Epithelial cell of esophagus (primary cell): Measurements from ENCODE around the gene POU2F1.

Source experiments
- DNase-seq: peaks from one replicate; pipeline ENCODE4 v3.0.0; 2010; ENCODE audit warnings: low read depth
- H3K4me3 ChIP-seq: 2 replicates; pipeline ENCODE4 v1.5.1; 2011; ENCODE audit warnings: mild to moderate bottlenecking, low read length, control low read depth
- TF ChIP-seq, protein P1 (sequence below): IDR thresholded peaks from 2 replicates; pipeline ENCODE4 v1.5.1; 2011; ENCODE audit warnings: low read depth, mild to moderate bottlenecking, low read length, control low read depth, inconsistent platforms; ENCODE audit not compliant: insufficient read depth; ENCODE audit errors: missing control alignments

Gene POU2F1

DNA sequence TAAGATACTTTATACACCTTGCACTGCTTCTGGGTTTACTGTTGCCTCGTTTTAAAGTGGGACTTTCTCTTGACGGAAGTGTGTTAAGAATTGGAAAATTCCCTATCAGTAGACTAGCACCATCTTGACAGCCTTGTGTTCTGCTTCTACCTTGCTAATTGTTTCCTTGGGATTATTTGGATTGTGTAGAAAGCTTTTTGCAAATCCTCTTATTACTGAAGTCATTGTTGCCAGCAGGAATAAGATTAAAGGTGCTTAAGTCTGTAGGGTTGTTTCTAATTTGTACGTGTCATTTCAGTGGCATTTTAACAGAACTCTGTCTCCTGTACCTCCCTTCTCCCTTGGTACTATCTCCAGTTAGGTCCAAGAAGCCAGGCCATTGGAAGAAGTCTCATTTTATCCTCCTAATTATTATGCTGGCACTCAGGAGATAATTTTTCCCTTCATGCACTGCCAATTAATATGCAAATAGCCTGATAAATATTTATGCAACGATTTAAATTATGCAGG lies 107.7 kb downstream of the POU2F1 start:
- H3K4me3 ChIP-seq, result no peak overlapping the region
- TF ChIP-seq, protein P1, sequence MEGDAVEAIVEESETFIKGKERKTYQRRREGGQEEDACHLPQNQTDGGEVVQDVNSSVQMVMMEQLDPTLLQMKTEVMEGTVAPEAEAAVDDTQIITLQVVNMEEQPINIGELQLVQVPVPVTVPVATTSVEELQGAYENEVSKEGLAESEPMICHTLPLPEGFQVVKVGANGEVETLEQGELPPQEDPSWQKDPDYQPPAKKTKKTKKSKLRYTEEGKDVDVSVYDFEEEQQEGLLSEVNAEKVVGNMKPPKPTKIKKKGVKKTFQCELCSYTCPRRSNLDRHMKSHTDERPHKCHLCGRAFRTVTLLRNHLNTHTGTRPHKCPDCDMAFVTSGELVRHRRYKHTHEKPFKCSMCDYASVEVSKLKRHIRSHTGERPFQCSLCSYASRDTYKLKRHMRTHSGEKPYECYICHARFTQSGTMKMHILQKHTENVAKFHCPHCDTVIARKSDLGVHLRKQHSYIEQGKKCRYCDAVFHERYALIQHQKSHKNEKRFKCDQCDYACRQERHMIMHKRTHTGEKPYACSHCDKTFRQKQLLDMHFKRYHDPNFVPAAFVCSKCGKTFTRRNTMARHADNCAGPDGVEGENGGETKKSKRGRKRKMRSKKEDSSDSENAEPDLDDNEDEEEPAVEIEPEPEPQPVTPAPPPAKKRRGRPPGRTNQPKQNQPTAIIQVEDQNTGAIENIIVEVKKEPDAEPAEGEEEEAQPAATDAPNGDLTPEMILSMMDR, result no peak
- no peak for DNase-seq

DNA sequence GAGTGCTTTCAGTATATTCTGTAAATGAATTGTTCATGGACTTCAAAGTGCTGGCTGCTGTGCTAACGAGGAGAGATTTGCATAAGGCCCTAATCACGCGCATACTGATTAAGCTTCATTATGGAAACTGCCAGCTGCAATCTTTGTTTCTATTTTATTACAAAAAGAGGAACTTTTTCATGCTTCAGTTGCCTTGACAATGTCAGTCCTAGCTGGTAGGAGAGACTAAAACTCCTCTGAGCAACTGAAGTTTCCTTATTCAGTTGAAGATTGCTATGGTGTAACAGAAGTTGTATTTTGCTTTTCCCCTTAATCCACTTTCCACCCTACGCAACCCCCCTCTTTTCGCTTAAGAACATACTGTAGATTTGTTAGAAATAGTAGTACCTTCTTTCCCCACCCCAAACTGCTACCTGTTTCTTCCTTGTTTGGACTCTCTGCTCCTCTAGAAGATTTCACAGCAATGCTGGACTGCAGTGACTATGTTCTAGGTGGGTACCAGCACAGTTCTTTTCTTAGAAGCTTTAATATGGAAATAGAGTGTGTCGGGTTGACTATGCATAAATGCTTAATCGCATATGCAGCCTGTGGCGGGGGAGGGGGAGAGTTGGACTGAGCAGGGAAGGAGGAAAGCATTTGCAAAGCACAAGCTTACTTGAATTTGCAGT lies 108.3 kb downstream of the POU2F1 start:
- no peak for DNase-seq
- H3K4me3 ChIP-seq, result no peak overlapping the region
- TF ChIP-seq, protein P1, result no peak

- TF ChIP-seq, protein P1, result no peak
- H3K4me3 ChIP-seq, result no peak overlapping the region
- no peak for DNase-seq
These were observed 110.1 kb downstream of the POU2F1 start for GRCh38 chr1:167330601-167331293.

DNA sequence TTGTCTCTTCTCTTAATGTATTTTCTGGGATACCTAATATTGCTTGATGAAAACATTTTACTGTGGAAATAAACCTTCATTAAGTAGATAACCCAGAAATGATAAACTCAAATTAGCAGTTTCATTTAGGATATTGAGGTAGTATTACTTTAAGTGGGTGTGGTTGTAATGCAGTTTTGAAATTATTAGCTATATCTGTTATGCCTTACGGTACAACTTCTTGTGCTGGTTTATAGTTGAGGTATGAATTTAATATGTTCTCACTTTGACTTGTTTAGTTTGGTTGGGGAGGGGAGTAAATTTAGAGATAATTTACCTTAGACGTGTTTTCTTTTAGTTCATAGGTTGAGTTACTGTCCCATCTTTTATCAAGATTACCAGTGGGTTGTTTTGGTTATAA lies 111.0 kb downstream of the POU2F1 start:
- no peak for DNase-seq
- TF ChIP-seq, protein P1, result no peak
- H3K4me3 ChIP-seq, result no peak overlapping the region

- TF ChIP-seq, protein P1, result no peak
- DNase-seq, result peak; percentile 50
These were observed 111.8 kb downstream of the POU2F1 start for GRCh38 chr1:167332503-167332902.

GRCh38 chr1:167333124-167333523 lies 112.4 kb downstream of the POU2F1 start:
- TF ChIP-seq, protein P1, result no peak
- DNase-seq, result no peak
- no peak overlapping the region for H3K4me3 ChIP-seq

More at GRCh38 chr1:167332503-167332902, 111.8 kb downstream of the POU2F1 start:
- no peak overlapping the region for H3K4me3 ChIP-seq
